Esophagus squamous epithelium (tissue), 4 donors: ENCODE results near the gene PCARE.

ENCODE experiments used
- CTCF ChIP-seq, 6 experiments: fragments of 450-650 bp in 4 of 6; fragments of 200-600 bp in 2 of 6; sonication (generic) in 2 of 6; IDR thresholded peaks; one replicate each; pipeline ENCODE4 v1.5.1; 2016 to 2019; ENCODE audit warnings: antibody characterized with exemption in 6 of 6, mild to moderate bottlenecking in 4 of 6, moderate library complexity in 4 of 6
- POLR2A ChIP-seq, 4 donors: fragments of 450-650 bp; IDR thresholded peaks; one replicate each; pipeline ENCODE4 v1.6.1; 2017; ENCODE audit warnings: antibody characterized with exemption in 4 of 4, mild to moderate bottlenecking in 4 of 4, moderate library complexity in 3 of 4

- peak in 2 of 6 experiments; percentile 13 to 49 for TF ChIP-seq CTCF (IDR thresholded peaks at IDR 0.05)
- TF ChIP-seq POLR2A (IDR thresholded peaks at IDR 0.05): no peak
Measured at GRCh38 chr2:29053670-29054400, 20.5 kb downstream of the PCARE start.
